Activated CD4-positive, alpha-beta memory T cell treated with anti-CD3 and anti-CD28 coated beads, Interleukin-2, amount 10 ng/mL, durations not matched to agents 7 days and 5 days (primary cell): ENCODE results near the gene TMEM250. TPM values are rescaled to one million over a fixed set of nuclear protein-coding genes. Genes with fewer than 3 reads are reported as not detected.

Experiments used
- CTCF ChIA-PET: fragments of 350-600 bp; sonication (Branson Sonifier 250); formaldehyde crosslinking; loops from one replicate; lab custom pipeline; 2021; ENCODE audit warnings: antibody characterized with exemption, inconsistent platforms; lab: Charles Lee
- POLR2A ChIA-PET: fragments of 350-600 bp; sonication (Branson Sonifier 250); formaldehyde crosslinking; loops from one replicate; lab custom pipeline; 2021; ENCODE audit warnings: antibody characterized with exemption; lab: Charles Lee
- DNase-seq: peaks from one replicate; pipeline ENCODE4 v3.0.0-alpha.2; 2020
- H3K27ac Mint-ChIP-seq: one replicate; pipeline ENCODE4 v1.8.0; 2021; ENCODE audit warnings: mild to moderate bottlenecking, mixed read lengths
- H3K27me3 Mint-ChIP-seq: one replicate; pipeline ENCODE4 v1.8.0; 2021; ENCODE audit warnings: mixed read lengths
- H3K36me3 Mint-ChIP-seq: one replicate; pipeline ENCODE4 v1.8.0; 2021; ENCODE audit warnings: low read depth, mixed read lengths
- H3K4me1 Mint-ChIP-seq: one replicate; pipeline ENCODE4 v1.8.0; 2021; ENCODE audit warnings: mixed read lengths
- H3K4me3 Mint-ChIP-seq: one replicate; pipeline ENCODE4 v1.8.0; 2021; ENCODE audit warnings: mild to moderate bottlenecking, mixed read lengths
- H3K9me3 Mint-ChIP-seq: one replicate; pipeline ENCODE4 v1.8.0; 2021; ENCODE audit warnings: mixed read lengths
- total RNA-seq, 2 experiments: library from RNA; stranded (reverse); gene quantifications; one replicate each; pipeline ENCODE4 v1.2.3, GENCODE V29; 2021

TMEM250 gene
- total RNA-seq, 2 experiments from 2014 or later, result 47.0 to 49.0 TPM

- Mint-ChIP-seq H3K27ac (no peak overlapping the region), H3K36me3 (no peaks in the 10 kb centered on the region)
- CTCF ChIA-PET, result no interaction called here
Observed at GRCh38 chr9:136084063-136084944, 34.4 kb downstream of the TMEM250 start.

GRCh38 chr9:136083558-136084062, 35.1 kb downstream of the TMEM250 start:
- Mint-ChIP-seq H3K4me1 (peaks cover 4% of the 10 kb centered on the region), H3K36me3 (no peaks in the 10 kb centered on the region), H3K9me3 (no peaks in the 10 kb centered on the region), H3K27ac (no peak overlapping the region), H3K4me3 (no peak overlapping the region), H3K27me3 (no peaks in the 10 kb centered on the region)
- no peak for DNase-seq
- ChIA-PET POLR2A (no interaction called here), CTCF (no interaction called here)

More at GRCh38 chr9:136084063-136084944, 34.4 kb downstream of the TMEM250 start:
- peaks cover 4% of the 10 kb centered on the region for H3K4me1 Mint-ChIP-seq
- H3K9me3 Mint-ChIP-seq, result no peaks in the 10 kb centered on the region
- no peaks in the 10 kb centered on the region for H3K27me3 Mint-ChIP-seq
- H3K4me3 Mint-ChIP-seq, result no peak overlapping the region
- POLR2A ChIA-PET, result no interaction called here
- DNase-seq, result no peak

- Mint-ChIP-seq H3K27ac (no peak overlapping the region), H3K36me3 (no peaks in the 10 kb centered on the region), H3K4me3 (no peak overlapping the region), H3K27me3 (no peaks in the 10 kb centered on the region), H3K4me1 (peaks cover 4% of the 10 kb centered on the region), H3K9me3 (no peaks in the 10 kb centered on the region)
- POLR2A ChIA-PET, result no interaction called here
- no peak for DNase-seq
- CTCF ChIA-PET, result no interaction called here
Observed at GRCh38 chr9:136082496-136083361, 35.9 kb downstream of the TMEM250 start.

GRCh38 chr9:136081826-136082495, 36.7 kb downstream of the TMEM250 start:
- ChIA-PET POLR2A (no interaction called here), CTCF (interaction anchor here (0.6 kb wide), 1 partner anchor 8 kb away, joined by 3 read pairs; no protein-coding TSS in a partner anchor)
- peaks cover 4% of the 10 kb centered on the region for H3K4me1 Mint-ChIP-seq
- H3K27ac Mint-ChIP-seq, result no peak overlapping the region
- no peaks in the 10 kb centered on the region for H3K9me3 Mint-ChIP-seq
- no peaks in the 10 kb centered on the region for H3K27me3 Mint-ChIP-seq
- no peaks in the 10 kb centered on the region for H3K36me3 Mint-ChIP-seq
- H3K4me3 Mint-ChIP-seq, result no peak overlapping the region
- no peak for DNase-seq

GRCh38 chr9:136081113-136081825, 37.4 kb downstream of the TMEM250 start:
- Mint-ChIP-seq H3K27me3 (no peaks in the 10 kb centered on the region), H3K4me1 (peaks cover 5% of the 10 kb centered on the region), H3K36me3 (no peaks in the 10 kb centered on the region), H3K4me3 (no peak overlapping the region), H3K27ac (no peak overlapping the region), H3K9me3 (no peaks in the 10 kb centered on the region)
- POLR2A ChIA-PET, result no interaction called here
- DNase-seq, result no peak
- CTCF ChIA-PET, result interaction anchor here (0.6 kb wide), 1 partner anchor 8 kb away, joined by 3 read pairs; no protein-coding TSS in a partner anchor

- ChIA-PET POLR2A (no interaction called here), CTCF (no interaction called here)
Observed at GRCh38 chr9:136080716-136081112, 38.0 kb downstream of the TMEM250 start.

GRCh38 chr9:136079916-136080246, 38.8 kb downstream of the TMEM250 start:
- CTCF ChIA-PET, result no interaction called here
- Mint-ChIP-seq H3K27ac (no peak overlapping the region), H3K36me3 (no peaks in the 10 kb centered on the region)

More at GRCh38 chr9:136080716-136081112, 38.0 kb downstream of the TMEM250 start:
- Mint-ChIP-seq H3K27ac (no peak overlapping the region), H3K9me3 (no peaks in the 10 kb centered on the region), H3K27me3 (no peaks in the 10 kb centered on the region), H3K36me3 (no peaks in the 10 kb centered on the region), H3K4me3 (no peak overlapping the region), H3K4me1 (peaks cover 7% of the 10 kb centered on the region)
- no peak for DNase-seq

GRCh38 chr9:136079211-136079915, 39.3 kb downstream of the TMEM250 start:
- Mint-ChIP-seq H3K9me3 (no peaks in the 10 kb centered on the region), H3K27me3 (no peaks in the 10 kb centered on the region), H3K27ac (no peak overlapping the region), H3K4me1 (peaks cover 3% of the 10 kb centered on the region), H3K36me3 (no peaks in the 10 kb centered on the region), H3K4me3 (no peak overlapping the region)
- no peak for DNase-seq
- ChIA-PET POLR2A (no interaction called here), CTCF (no interaction called here)

More at GRCh38 chr9:136079916-136080246, 38.8 kb downstream of the TMEM250 start:
- Mint-ChIP-seq H3K9me3 (no peaks in the 10 kb centered on the region), H3K4me3 (no peak overlapping the region), H3K4me1 (peaks cover 7% of the 10 kb centered on the region), H3K27me3 (no peaks in the 10 kb centered on the region)
- DNase-seq, result no peak
- POLR2A ChIA-PET, result no interaction called here

- Mint-ChIP-seq H3K27me3 (no peaks in the 10 kb centered on the region), H3K4me1 (peaks cover 3% of the 10 kb centered on the region), H3K36me3 (no peaks in the 10 kb centered on the region), H3K9me3 (no peaks in the 10 kb centered on the region), H3K4me3 (no peak overlapping the region), H3K27ac (no peak overlapping the region)
- no peak for DNase-seq
- ChIA-PET CTCF (no interaction called here), POLR2A (no interaction called here)
Observed at GRCh38 chr9:136078498-136079011, 40.1 kb downstream of the TMEM250 start.

- Mint-ChIP-seq H3K27ac (no peak overlapping the region), H3K4me3 (no peak overlapping the region), H3K27me3 (no peaks in the 10 kb centered on the region), H3K9me3 (no peaks in the 10 kb centered on the region), H3K4me1 (peaks cover 3% of the 10 kb centered on the region), H3K36me3 (no peaks in the 10 kb centered on the region)
- CTCF ChIA-PET, result no interaction called here
- POLR2A ChIA-PET, result no interaction called here
- DNase-seq, result no peak
Observed at GRCh38 chr9:136078024-136078423, 40.7 kb downstream of the TMEM250 start.

- ChIA-PET CTCF (no interaction called here), POLR2A (no interaction called here)
- no peaks in the 10 kb centered on the region for H3K27me3 Mint-ChIP-seq
- peaks cover 3% of the 10 kb centered on the region for H3K4me1 Mint-ChIP-seq
- H3K4me3 Mint-ChIP-seq, result no peak overlapping the region
- no peaks in the 10 kb centered on the region for H3K36me3 Mint-ChIP-seq
- H3K9me3 Mint-ChIP-seq, result no peaks in the 10 kb centered on the region
- DNase-seq, result no peak
- H3K27ac Mint-ChIP-seq, result no peak overlapping the region
Observed at GRCh38 chr9:136077491-136077890, 41.2 kb downstream of the TMEM250 start.
